RPMI8226 (cell line): ENCODE data around the gene CYTH1.

ENCODE experiments used
- DNase-seq: peaks from one replicate; pipeline ENCODE4 v3.0.0-alpha.2; 2015

The CYTH1 gene

DNA sequence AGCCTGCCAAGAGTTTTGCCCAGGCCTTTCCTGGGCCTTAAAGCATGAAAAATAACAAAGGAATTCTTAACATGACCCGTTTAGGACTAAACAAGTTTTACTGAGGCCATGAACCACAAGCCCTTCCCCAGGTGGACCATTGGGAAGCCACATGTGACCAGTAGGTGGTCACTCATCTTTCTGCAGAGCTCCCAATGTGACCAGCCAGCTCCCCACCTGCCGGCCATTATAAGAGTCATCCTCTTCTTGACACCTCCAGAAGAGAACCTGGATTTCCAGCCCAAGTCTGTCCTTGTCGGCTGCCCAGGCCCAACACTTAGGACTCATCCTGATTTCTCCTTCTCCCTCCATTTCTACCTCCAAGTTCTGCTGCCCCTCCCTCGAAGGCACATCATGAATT is 113.2 kb downstream of the CYTH1 start:
- DNase-seq: no peak

GRCh38 chr17:78667741-78668640 is 114.1 kb downstream of the CYTH1 start:
- no peak for DNase-seq

DNA sequence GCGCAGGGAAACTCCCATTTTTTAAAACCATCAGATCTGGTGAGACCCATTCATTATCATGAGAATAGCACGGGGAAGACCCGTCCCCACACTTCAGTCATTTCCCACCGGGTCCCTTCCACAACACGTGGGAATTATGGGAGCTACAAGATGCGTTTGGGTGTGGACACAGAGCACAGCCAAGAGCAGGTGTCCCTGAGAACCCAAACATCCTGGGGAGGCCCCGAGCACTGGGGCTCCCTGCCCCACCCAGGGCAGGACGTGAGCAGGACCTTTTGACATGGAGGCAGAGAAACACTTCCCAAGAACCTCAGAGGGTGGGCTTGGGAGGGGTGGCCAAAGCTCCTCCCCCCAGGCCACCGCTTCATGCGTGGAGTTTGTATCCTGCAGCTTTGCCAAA is 115.0 kb downstream of the CYTH1 start:
- no peak for DNase-seq

DNA sequence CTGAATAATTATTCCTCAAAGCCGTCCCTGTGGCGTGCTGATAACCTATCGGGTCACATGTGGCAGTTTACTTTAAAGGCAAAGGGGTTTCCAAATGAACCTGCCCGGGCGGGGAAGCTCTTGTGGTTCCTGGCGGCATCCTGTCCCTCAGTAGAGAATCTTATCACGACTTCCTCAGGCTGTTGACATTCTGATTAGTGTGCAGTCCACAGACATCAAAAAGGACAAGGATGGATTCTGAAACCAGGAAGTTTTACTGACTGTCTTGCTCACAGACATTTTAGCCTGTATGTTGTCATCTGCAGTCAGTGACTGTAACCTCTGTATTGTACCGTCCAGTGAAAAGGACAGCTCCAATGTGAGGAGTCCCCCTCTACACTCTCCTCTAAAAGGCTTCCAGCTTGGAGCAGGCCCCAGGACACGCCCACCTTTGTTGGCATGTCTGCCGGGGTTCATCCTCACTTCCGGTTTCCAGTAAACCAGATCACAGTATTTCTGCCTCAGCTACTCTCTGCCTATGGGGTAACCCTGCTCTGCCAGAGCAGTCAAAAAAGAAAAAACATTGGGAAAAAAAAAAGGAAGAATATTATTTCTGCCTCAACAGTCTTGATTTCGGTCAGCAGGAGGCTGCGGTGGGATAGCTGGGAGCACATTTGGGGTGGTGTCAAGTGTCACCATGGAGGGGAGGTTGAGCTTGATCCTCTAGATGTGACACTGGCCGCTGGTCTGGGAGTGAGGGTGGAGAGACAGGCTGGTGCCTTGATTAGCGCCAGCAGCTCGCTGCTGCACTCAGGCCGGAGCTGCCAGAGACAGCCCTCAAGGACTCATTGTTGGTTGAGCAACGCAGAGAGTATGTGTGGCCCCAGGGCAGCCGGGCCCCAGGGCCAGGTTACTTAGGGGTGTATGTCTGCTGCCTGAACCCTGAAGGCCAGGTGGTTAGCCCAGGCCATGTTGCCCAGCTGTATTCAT is 115.8 kb downstream of the CYTH1 start:
- DNase-seq: no peak

- DNase-seq: no peak
Measured at GRCh38 chr17:78665387-78665951, 116.6 kb downstream of the CYTH1 start.

DNA sequence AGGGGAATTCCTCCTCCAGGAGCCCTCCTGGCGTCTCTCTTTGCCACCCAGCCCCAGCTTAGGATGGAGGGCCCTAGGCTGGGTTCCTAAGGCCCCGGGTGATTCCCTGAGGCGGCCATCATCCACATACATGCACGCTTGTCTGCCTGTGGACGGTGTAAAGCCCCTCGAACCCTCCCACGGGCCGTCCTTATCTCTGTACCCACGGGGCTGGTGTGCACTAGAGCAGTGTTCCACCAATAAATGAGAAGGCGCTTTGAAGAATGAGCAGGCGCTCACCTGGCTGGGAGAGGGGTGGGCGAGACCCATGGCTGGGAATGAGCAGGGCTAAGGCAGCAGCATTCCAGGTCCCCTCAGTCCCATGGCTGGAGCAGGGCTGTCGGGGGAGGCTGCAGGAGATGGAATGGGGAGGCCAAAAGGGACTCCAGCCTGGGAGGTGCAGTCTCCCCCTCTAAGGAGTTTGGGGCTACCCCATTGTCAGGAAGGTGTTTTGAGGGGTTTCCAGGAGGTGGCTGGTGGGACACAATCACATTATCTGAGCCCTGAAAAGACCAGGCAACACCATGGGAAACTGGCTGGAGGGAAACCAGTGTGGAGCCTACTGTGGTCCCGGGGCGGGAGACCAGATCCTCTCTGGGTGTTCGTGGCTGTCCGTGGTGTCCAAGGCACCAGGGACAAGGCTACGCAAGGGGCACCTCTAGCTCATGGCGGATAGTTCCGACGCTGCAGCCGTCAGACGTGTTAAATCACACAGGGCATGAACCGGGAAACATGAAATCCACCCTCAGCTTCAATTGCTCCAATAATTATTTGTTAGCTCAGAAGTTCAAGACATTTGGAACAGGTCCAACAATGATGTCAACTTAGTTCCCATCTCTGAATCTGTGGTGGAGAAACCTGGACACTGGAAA is 117.3 kb downstream of the CYTH1 start:
- DNase-seq: no peak

DNA sequence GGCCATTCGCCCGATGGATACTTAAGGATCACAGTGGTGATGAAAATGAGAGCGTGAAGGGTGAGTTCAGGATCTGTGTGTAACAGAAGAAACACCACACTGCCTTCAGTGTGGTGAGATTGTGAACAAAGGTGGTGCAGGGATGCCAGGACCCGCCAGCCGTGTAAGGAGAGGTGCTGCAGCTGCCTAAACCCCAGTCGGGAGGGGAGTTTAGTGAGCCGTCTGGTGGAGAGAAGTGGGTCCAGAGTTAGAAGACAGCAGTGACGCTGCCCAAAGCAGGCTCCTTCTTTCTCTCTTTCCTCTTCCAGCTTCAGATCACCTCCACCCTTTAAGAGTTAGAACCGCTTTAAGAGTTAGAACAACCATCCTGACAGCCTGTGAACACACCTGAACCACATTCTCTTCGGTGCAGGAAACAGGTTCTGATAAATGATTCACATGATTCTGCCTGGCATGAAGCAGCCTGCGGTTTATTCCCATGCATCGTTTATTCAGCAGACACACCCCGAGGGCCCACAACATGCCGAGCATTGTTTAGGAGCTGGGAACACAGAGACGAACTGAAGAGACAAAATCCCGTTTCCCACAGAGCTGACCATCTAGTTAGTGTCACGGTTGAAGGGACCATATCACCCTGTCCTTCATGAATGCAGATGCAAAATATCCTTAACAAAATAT is 120.8 kb downstream of the CYTH1 start:
- no peak for DNase-seq

DNA sequence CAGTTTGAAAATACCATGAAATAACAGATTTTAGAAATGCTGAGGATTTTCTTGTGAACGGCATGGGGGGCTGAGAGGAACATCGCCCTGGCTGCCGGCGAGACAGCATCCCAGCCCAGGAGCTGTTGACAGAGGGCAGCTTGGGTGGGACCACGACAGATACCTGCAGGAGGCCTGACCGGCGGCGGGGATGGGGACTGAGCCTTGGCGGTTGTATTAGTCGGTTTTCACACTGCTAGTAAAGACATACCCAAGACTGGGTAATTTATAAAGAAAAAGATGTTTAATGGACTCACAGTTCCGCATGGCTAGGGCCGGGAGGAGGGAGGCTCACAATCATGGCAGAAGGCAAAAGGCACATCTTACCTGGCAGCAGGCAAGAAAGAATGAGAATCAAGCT is 122.5 kb downstream of the CYTH1 start:
- DNase-seq: no peak

GRCh38 chr17:78658281-78658785 is 123.7 kb downstream of the CYTH1 start:
- no peak for DNase-seq

- no peak for DNase-seq
Measured at GRCh38 chr17:78655251-78655940, 126.7 kb downstream of the CYTH1 start.

DNA sequence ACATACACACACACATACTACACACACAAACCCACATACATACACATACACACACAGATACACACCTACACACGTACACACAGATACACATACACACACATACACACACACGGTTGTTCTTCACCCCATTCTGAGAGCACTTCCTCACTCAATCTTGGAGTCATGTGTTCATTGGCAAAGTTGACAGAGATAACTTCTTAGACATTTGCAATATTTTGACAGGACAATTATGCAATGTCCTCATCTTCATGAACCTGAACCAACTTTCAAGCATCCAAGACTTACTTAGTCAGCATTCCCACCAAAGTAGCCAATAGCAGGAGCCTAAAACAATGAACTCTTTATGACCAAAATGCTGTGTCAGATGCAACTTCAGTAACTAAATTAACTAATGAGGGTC is 127.7 kb downstream of the CYTH1 start:
- no peak for DNase-seq

GRCh38 chr17:78653382-78653781 is 128.7 kb downstream of the CYTH1 start:
- no peak for DNase-seq

- DNase-seq: no peak
Measured at GRCh38 chr17:78652913-78653312, 129.2 kb downstream of the CYTH1 start.

GRCh38 chr17:78652024-78652423 is 130.0 kb downstream of the CYTH1 start:
- no peak for DNase-seq

GRCh38 chr17:78651554-78651953 is 130.5 kb downstream of the CYTH1 start:
- DNase-seq: no peak

DNA sequence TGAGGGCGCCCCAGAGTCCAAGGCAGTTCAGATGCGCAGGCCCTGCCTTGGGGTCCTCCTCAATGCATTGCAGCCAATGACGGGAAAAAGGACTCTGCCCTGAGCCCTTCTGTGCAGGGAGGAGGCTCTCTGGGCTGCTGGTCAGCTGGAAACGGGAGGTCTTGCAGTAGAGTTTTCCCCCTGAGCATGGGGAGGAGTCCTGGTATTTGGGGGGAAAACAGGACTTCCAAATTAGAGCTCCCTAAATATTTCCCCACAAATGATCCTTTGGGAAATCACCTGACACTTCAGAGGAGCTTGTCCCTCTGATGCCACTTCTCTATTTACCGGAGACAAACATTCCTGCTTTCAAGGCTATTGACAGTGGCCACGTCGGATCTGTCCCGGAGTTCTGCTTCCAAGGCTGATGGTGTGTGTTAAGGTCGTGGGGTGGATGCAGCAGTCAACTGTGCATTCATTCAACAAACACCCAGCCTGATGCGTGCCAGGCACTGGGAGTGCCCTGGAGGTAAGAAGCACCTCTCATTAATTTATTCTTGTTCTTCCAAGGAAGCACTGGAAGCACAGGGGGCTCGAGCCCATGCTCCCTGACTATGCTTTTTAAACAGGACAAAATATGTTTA is 131.9 kb downstream of the CYTH1 start:
- no peak for DNase-seq

GRCh38 chr17:78648293-78648692 is 133.8 kb downstream of the CYTH1 start:
- no peak for DNase-seq

DNA sequence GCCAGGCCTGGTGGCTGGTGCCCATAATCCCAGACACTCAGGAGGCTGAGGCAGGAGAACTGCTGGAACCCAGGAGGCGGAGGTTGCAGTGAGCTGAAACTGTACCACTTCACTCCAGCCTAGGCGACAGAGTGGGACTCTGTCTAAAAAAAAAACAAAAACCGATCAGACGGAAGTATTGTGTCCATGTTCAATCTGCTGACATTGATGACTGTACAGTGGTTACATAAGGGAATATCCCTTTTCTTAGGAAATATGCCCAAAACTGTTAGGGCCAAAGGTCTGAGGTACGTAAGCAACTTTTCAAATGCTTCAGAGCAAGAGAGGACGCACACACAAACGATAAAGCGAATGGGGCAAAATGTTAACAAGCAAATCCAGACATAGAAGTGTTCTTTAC is 135.0 kb downstream of the CYTH1 start:
- no peak for DNase-seq

GRCh38 chr17:78645421-78646295 is 136.4 kb downstream of the CYTH1 start:
- peak; percentile 97 for DNase-seq
